Subcutaneous adipose tissue (tissue), 4 donors: ENCODE measurements around the gene PPP1R14B. TPM values are rescaled to one million over a fixed set of nuclear protein-coding genes. Genes with fewer than 3 reads are reported as not detected.

Source experiments
- total RNA-seq, 4 donors: library from RNA; depleted of rRNA; stranded (reverse); fragments of >200 nt; gene quantifications; one replicate each; pipeline ENCODE4 v1.1.0, GENCODE V29; 2016
- TF ChIP-seq, protein P1 (sequence below): fragments of 450-650 bp; IDR thresholded peaks from one replicate; pipeline ENCODE4 v1.5.1; 2016; ENCODE audit warnings: low read depth, mild to moderate bottlenecking, control low read depth, antibody characterized with exemption, moderate library complexity

Gene PPP1R14B
- total RNA-seq, 4 donors from 2014 or later = 64.3 to 73.1 (median 69.1) TPM

- TF ChIP-seq, protein P1, sequence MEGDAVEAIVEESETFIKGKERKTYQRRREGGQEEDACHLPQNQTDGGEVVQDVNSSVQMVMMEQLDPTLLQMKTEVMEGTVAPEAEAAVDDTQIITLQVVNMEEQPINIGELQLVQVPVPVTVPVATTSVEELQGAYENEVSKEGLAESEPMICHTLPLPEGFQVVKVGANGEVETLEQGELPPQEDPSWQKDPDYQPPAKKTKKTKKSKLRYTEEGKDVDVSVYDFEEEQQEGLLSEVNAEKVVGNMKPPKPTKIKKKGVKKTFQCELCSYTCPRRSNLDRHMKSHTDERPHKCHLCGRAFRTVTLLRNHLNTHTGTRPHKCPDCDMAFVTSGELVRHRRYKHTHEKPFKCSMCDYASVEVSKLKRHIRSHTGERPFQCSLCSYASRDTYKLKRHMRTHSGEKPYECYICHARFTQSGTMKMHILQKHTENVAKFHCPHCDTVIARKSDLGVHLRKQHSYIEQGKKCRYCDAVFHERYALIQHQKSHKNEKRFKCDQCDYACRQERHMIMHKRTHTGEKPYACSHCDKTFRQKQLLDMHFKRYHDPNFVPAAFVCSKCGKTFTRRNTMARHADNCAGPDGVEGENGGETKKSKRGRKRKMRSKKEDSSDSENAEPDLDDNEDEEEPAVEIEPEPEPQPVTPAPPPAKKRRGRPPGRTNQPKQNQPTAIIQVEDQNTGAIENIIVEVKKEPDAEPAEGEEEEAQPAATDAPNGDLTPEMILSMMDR = no peak
Measured at GRCh38 chr11:64291262-64291751, 44.6 kb upstream of the PPP1R14B start, which contains the start of gene KCNK4. Gene KCNK4 (plus strand): TSS chr11:64291302. CDS start chr11:64293019, 1,717 bp downstream.

DNA sequence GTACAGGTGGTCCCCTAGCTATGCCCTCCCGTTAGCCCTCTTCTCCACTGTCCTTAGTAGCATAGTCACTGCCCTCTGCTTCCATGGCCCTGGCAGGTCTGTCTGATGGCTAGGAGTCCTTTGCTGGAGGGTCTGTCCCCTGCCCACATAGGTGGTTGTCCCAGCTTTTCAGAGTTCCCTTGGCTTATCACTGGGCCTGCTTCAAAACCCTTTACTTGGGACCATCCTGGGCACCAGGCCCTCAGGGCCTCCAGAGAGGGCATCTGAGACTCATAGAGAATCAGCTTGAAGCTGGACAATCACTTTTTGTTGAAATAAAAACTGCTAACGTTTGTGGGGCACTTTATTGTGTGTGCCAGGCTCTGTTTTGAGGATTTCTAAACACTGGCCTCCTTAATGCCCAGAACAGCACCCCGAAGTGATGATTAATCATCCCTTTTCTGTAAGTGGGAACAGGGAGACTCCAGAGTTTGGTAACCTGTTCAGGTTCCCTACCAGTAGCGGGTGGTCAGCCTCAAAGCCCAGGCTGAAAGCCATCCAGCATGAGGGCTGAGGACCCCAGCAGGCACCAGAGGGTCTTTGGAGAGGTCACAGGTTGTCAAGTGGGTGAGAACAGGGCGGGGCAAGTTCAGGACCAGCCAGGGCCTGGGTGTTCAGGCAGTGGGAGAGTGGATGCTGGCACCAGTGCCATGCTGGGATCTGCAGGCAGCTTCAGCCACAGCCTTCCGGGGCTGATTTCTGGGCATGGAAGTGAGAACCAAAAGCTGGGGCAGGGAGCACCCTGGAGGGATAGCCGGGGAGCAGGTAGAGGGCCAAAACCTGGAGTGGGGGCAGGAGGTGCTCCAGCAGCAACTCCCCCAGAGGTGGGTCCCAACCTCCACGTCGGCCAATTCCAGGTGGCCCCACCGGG, 43.9 kb upstream of the PPP1R14B start:
- TF ChIP-seq, protein P1 = no peak

DNA sequence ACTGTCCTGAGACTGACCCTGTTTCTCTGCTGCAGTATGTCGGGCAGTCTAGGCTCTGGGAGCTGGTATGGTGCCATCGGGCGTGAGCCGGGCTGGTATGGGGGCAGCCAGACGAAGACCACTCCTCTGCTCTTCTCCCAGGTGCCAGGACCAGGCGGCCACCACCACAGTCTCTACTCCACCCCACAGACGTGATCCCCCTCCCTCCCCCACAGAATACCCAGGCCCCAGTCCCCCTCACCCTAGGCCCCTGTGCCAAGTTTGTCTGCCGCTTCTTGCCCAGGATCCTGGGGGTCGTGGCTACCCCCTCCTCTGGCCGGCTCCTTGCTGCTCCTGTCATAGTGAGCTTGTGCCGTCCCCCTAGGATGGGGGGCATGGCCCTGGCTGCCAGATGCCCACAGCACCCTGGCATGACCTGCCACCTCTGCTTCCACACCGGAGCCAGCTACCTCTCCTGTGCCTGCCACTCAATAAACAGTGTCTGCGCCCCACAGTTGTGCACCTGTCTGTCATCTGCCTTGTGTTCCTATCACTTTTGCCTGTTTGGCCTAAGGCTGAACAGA, 42.3 kb upstream of the PPP1R14B start:
- TF ChIP-seq, protein P1 = no peak

GRCh38 chr11:64288353-64288750, 41.6 kb upstream of the PPP1R14B start:
- TF ChIP-seq, protein P1 = no peak

GRCh38 chr11:64287676-64288352, 41.1 kb upstream of the PPP1R14B start:
- TF ChIP-seq, protein P1 = no peak

GRCh38 chr11:64286801-64287159, 40.0 kb upstream of the PPP1R14B start:
- TF ChIP-seq, protein P1 = no peak
